Calu3 (cell line): ENCODE results near the gene ZNF526. TPM values are rescaled to one million over a fixed set of nuclear protein-coding genes. Genes with fewer than 3 reads are reported as not detected.

Experiments
- BruUV-seq: library from RNA; stranded (reverse); fragments of 400-500 nt; replicated peaks from 2 replicates; lab custom pipeline; 2021; lab: Mats Ljungman, UMichigan
- CTCF ChIA-PET: fragments of 300-600 bp; sonication (Branson Sonifier 250); formaldehyde crosslinking; loops from one replicate; lab custom pipeline; 2022; ENCODE audit warnings: antibody characterized with exemption; lab: Charles Lee
- DNase-seq: peaks from one replicate; pipeline ENCODE4 v3.0.0; 2022
- H3K27ac Mint-ChIP-seq: one replicate; pipeline ENCODE4 v1.8.0; 2022; ENCODE audit warnings: mixed read lengths; ENCODE audit not compliant: unreplicated experiment
- H3K27me3 Mint-ChIP-seq: one replicate; pipeline ENCODE4 v1.8.0; 2022; ENCODE audit warnings: mixed read lengths; ENCODE audit not compliant: unreplicated experiment
- H3K36me3 Mint-ChIP-seq: one replicate; pipeline ENCODE4 v1.8.0; 2022; ENCODE audit warnings: mild to moderate bottlenecking, moderate library complexity, mixed read lengths; ENCODE audit not compliant: insufficient read depth, unreplicated experiment
- H3K4me1 Mint-ChIP-seq: one replicate; pipeline ENCODE4 v1.8.0; 2022; ENCODE audit warnings: mild to moderate bottlenecking, low read depth, mixed read lengths; ENCODE audit not compliant: unreplicated experiment
- H3K4me3 Mint-ChIP-seq: one replicate; pipeline ENCODE4 v1.8.0; 2022; ENCODE audit warnings: mild to moderate bottlenecking, low read depth, moderate library complexity, mixed read lengths; ENCODE audit not compliant: unreplicated experiment
- H3K9me3 Mint-ChIP-seq: one replicate; pipeline ENCODE4 v1.8.0; 2022; ENCODE audit warnings: low read depth, mixed read lengths; ENCODE audit not compliant: unreplicated experiment
- CTCF ChIP-seq: fragments of 200-600 bp; IDR thresholded peaks from one replicate; pipeline ENCODE4 v1.8.0; 2022; ENCODE audit warnings: antibody characterized with exemption; ENCODE audit not compliant: unreplicated experiment
- intact Hi-C: fragments of 100-400 bp; cut with micrococcal nuclease; formaldehyde crosslinking; loops from one replicate; pipeline ENCODE4 v1.10.0; 2022; ENCODE audit not compliant: unreplicated experiment
- total RNA-seq: library from RNA; stranded (reverse); gene quantifications from 2 replicates; pipeline ENCODE4 v1.2.3, GENCODE V29; 2022

ZNF526 gene
- total RNA-seq, 1 experiment from 2014 or later = 25.4 TPM

GRCh38 chr19:42229301-42229854 is 9.3 kb downstream of the ZNF526 start:
- peaks cover 85% of the 10 kb centered on the region for H3K36me3 Mint-ChIP-seq
- H3K4me3 Mint-ChIP-seq = no peak overlapping the region
- H3K9me3 Mint-ChIP-seq = no peaks in the 10 kb centered on the region
- peaks cover 6% of the 10 kb centered on the region for H3K4me1 Mint-ChIP-seq
- CTCF ChIA-PET = interaction anchor here (1.2 kb wide), 1 partner anchor 23 kb away, joined by 3 read pairs; no protein-coding TSS in a partner anchor
- no peak for DNase-seq
- no peaks in the 10 kb centered on the region for H3K27me3 Mint-ChIP-seq
- BruUV-seq = no TSS peak
- H3K27ac Mint-ChIP-seq = peak overlapping the region; percentile 43
- intact Hi-C loops = no loop called here
- no peak for TF ChIP-seq CTCF

- Mint-ChIP-seq H3K9me3 (no peaks in the 10 kb centered on the region), H3K27me3 (no peaks in the 10 kb centered on the region), H3K36me3 (peaks cover 84% of the 10 kb centered on the region), H3K4me3 (no peak overlapping the region), H3K4me1 (peaks cover 6% of the 10 kb centered on the region), H3K27ac (peak overlapping the region; percentile 43)
- no TSS peak for BruUV-seq
- no peak for TF ChIP-seq CTCF
- CTCF ChIA-PET = interaction anchor here (0.9 to 1.2 kb wide), 2 partner anchors 23 to 339 kb away, joined by 3 read pairs; no protein-coding TSS in a partner anchor
- intact Hi-C loops = no loop called here
- no peak for DNase-seq
These were observed 9.8 kb downstream of the ZNF526 start for GRCh38 chr19:42229855-42230351.

- BruUV-seq = no TSS peak
- H3K27me3 Mint-ChIP-seq = no peaks in the 10 kb centered on the region
- H3K4me1 Mint-ChIP-seq = peaks cover 6% of the 10 kb centered on the region
- H3K36me3 Mint-ChIP-seq = peaks cover 86% of the 10 kb centered on the region
- CTCF ChIA-PET = interaction anchor here (0.9 kb wide), 1 partner anchor 338 kb away, joined by 3 read pairs; no protein-coding TSS in a partner anchor
- no peaks in the 10 kb centered on the region for H3K9me3 Mint-ChIP-seq
- DNase-seq = no peak
- H3K4me3 Mint-ChIP-seq = no peak overlapping the region
- intact Hi-C loops = no loop called here
- no peak for TF ChIP-seq CTCF
- no peak overlapping the region for H3K27ac Mint-ChIP-seq
These were observed 10.5 kb downstream of the ZNF526 start for GRCh38 chr19:42230571-42230970.

GRCh38 chr19:42232435-42232834 is 12.3 kb downstream of the ZNF526 start:
- CTCF ChIA-PET = interaction anchor here (1.0 to 2.6 kb wide), 2 partner anchors 10 to 17 kb away, joined by 3 to 11 read pairs; partner anchors contain the start of gene GSK3A
- Mint-ChIP-seq H3K27me3 (no peaks in the 10 kb centered on the region), H3K27ac (no peak overlapping the region), H3K4me3 (no peak overlapping the region), H3K9me3 (no peaks in the 10 kb centered on the region), H3K36me3 (peaks cover 85% of the 10 kb centered on the region), H3K4me1 (no peaks in the 10 kb centered on the region)
- TF ChIP-seq CTCF = no peak
- BruUV-seq = no TSS peak
- DNase-seq = no peak
- intact Hi-C loops = no loop called here
